ENCODE results near the gene SRRM4.

Gene SRRM4

GRCh38 chr12:119068129-119068856, 87.0 kb downstream of the SRRM4 start:
- no peak for DNase-seq
- H3K4me3 ChIP-seq (ENCODE audit: insufficient read depth, low read depth, low read length, poor library complexity, severe bottlenecking) = no peak overlapping the region
- no peaks in the 10 kb centered on the region for H3K4me1 ChIP-seq (ENCODE audit: control insufficient read depth, insufficient read depth, low read length, poor library complexity, severe bottlenecking)
- H3K27me3 ChIP-seq (replicated peaks; ENCODE audit: control insufficient read depth, insufficient read depth, low read length, poor library complexity, severe bottlenecking) = no peaks in the 10 kb centered on the region
- no peaks in the 10 kb centered on the region for H3K9me3 ChIP-seq (ENCODE audit: control insufficient read depth, low read length)
- H3K27ac ChIP-seq (ENCODE audit: insufficient read depth, low read length, poor library complexity, severe bottlenecking) = no peak overlapping the region
- no peaks in the 10 kb centered on the region for H3K36me3 ChIP-seq (ENCODE audit: control insufficient read depth, insufficient read depth, low read length)

DNA sequence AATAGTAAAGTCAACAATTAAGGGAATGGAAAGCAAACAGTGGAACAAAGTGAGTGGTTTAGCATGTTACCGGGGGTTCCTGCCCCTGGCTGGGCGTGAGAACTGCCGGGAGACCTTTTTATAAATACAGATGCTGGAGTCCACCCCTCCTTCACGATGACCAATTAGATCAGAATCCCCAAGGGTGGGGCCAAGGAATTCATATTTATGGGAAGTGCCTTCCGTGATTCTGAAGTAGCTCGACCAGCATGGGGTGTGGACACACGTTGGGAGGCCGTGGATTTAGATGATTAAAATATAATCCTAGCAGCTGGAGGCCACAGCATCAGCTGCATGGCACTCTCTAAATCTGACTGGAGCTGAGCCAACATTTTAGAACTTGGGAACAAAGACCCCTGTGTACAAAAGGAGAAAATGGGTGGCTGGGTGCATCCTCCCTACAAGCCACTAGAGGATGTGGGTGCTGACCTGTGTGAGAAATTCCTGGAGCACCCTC, 87.9 kb downstream of the SRRM4 start:
- Histone ChIP-seq H3K9me3 (ENCODE audit: control insufficient read depth, low read length) (no peaks in the 10 kb centered on the region), H3K4me3 (ENCODE audit: insufficient read depth, low read depth, low read length, poor library complexity, severe bottlenecking) (no peak overlapping the region), H3K4me1 (ENCODE audit: control insufficient read depth, insufficient read depth, low read length, poor library complexity, severe bottlenecking) (no peaks in the 10 kb centered on the region), H3K27me3 (replicated peaks; ENCODE audit: control insufficient read depth, insufficient read depth, low read length, poor library complexity, severe bottlenecking) (no peaks in the 10 kb centered on the region), H3K36me3 (ENCODE audit: control insufficient read depth, insufficient read depth, low read length) (no peaks in the 10 kb centered on the region), H3K27ac (ENCODE audit: insufficient read depth, low read length, poor library complexity, severe bottlenecking) (no peak overlapping the region)
- no peak for DNase-seq

- H3K27ac ChIP-seq (ENCODE audit: insufficient read depth, low read length, poor library complexity, severe bottlenecking) = no peak overlapping the region
- H3K27me3 ChIP-seq (replicated peaks; ENCODE audit: control insufficient read depth, insufficient read depth, low read length, poor library complexity, severe bottlenecking) = no peaks in the 10 kb centered on the region
- DNase-seq = no peak
- no peak overlapping the region for H3K4me3 ChIP-seq (ENCODE audit: insufficient read depth, low read depth, low read length, poor library complexity, severe bottlenecking)
- H3K9me3 ChIP-seq (ENCODE audit: control insufficient read depth, low read length) = no peaks in the 10 kb centered on the region
- H3K4me1 ChIP-seq (ENCODE audit: control insufficient read depth, insufficient read depth, low read length, poor library complexity, severe bottlenecking) = no peaks in the 10 kb centered on the region
- no peaks in the 10 kb centered on the region for H3K36me3 ChIP-seq (ENCODE audit: control insufficient read depth, insufficient read depth, low read length)
Observed at GRCh38 chr12:119071176-119071575, 89.8 kb downstream of the SRRM4 start.

DNA sequence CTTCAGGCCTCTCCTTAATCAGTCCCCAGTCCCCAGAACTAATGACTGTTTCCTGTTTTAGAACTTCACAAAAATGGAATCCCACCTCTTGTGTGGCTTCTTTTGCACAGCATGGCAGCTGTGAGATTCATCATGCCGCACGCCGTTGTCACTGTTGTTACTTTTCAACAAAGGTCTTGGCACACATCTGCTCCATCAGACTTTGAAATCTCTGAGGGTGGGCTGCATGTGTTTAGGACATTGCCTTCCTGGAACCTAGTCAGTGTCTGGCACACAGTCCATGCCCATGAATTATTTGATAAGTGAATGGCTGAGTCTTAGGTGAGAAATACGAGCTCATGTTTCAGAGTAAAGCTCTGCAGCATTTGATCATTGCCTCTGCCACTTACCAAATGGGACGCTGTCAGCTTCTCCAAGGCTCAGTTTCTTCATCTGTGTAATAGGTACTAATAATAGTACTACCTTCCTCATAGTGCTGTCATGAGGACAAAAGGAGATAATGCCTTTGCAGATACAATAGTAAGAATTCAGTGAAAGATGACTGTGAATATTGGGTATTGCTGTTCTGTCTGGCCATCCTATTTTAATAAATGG, 90.4 kb downstream of the SRRM4 start:
- Histone ChIP-seq H3K9me3 (ENCODE audit: control insufficient read depth, low read length) (no peaks in the 10 kb centered on the region), H3K4me1 (ENCODE audit: control insufficient read depth, insufficient read depth, low read length, poor library complexity, severe bottlenecking) (no peaks in the 10 kb centered on the region), H3K36me3 (ENCODE audit: control insufficient read depth, insufficient read depth, low read length) (no peaks in the 10 kb centered on the region), H3K27ac (ENCODE audit: insufficient read depth, low read length, poor library complexity, severe bottlenecking) (no peak overlapping the region), H3K4me3 (ENCODE audit: insufficient read depth, low read depth, low read length, poor library complexity, severe bottlenecking) (no peak overlapping the region), H3K27me3 (replicated peaks; ENCODE audit: control insufficient read depth, insufficient read depth, low read length, poor library complexity, severe bottlenecking) (no peaks in the 10 kb centered on the region)
- DNase-seq = no peak

DNA sequence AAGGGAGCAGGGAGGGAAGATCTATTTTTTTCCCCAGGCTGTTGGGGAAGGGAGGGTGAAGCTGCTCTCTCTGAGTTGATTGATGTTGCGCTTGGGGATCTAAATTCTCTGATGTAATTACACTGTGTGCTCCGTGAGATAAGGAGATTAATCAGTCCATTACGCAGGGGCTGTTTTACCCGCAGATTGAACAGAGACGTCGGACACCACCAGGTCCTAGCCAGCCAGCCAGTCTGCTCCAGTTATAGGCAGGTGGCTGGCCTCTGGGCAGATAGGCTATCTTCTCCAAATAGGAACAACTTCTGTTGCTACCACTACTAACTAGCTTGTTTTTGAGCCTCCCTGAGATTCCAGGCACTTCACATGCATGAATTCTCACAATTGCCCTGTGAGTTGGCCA, 91.1 kb downstream of the SRRM4 start:
- Histone ChIP-seq H3K27ac (ENCODE audit: insufficient read depth, low read length, poor library complexity, severe bottlenecking) (no peak overlapping the region), H3K4me1 (ENCODE audit: control insufficient read depth, insufficient read depth, low read length, poor library complexity, severe bottlenecking) (no peaks in the 10 kb centered on the region), H3K9me3 (ENCODE audit: control insufficient read depth, low read length) (no peaks in the 10 kb centered on the region), H3K27me3 (replicated peaks; ENCODE audit: control insufficient read depth, insufficient read depth, low read length, poor library complexity, severe bottlenecking) (no peaks in the 10 kb centered on the region), H3K36me3 (ENCODE audit: control insufficient read depth, insufficient read depth, low read length) (no peaks in the 10 kb centered on the region), H3K4me3 (ENCODE audit: insufficient read depth, low read depth, low read length, poor library complexity, severe bottlenecking) (no peak overlapping the region)
- DNase-seq = no peak

- no peak overlapping the region for H3K4me3 ChIP-seq (ENCODE audit: insufficient read depth, low read depth, low read length, poor library complexity, severe bottlenecking)
- H3K27me3 ChIP-seq (replicated peaks; ENCODE audit: control insufficient read depth, insufficient read depth, low read length, poor library complexity, severe bottlenecking) = no peaks in the 10 kb centered on the region
- no peaks in the 10 kb centered on the region for H3K36me3 ChIP-seq (ENCODE audit: control insufficient read depth, insufficient read depth, low read length)
- no peak for DNase-seq
- no peaks in the 10 kb centered on the region for H3K9me3 ChIP-seq (ENCODE audit: control insufficient read depth, low read length)
- H3K4me1 ChIP-seq (ENCODE audit: control insufficient read depth, insufficient read depth, low read length, poor library complexity, severe bottlenecking) = no peaks in the 10 kb centered on the region
- H3K27ac ChIP-seq (ENCODE audit: insufficient read depth, low read length, poor library complexity, severe bottlenecking) = no peak overlapping the region
Observed at GRCh38 chr12:119075222-119075787, 94.0 kb downstream of the SRRM4 start.

- Histone ChIP-seq H3K27me3 (replicated peaks; ENCODE audit: control insufficient read depth, insufficient read depth, low read length, poor library complexity, severe bottlenecking) (no peaks in the 10 kb centered on the region), H3K4me3 (ENCODE audit: insufficient read depth, low read depth, low read length, poor library complexity, severe bottlenecking) (no peak overlapping the region), H3K27ac (ENCODE audit: insufficient read depth, low read length, poor library complexity, severe bottlenecking) (no peak overlapping the region), H3K36me3 (ENCODE audit: control insufficient read depth, insufficient read depth, low read length) (no peaks in the 10 kb centered on the region), H3K4me1 (ENCODE audit: control insufficient read depth, insufficient read depth, low read length, poor library complexity, severe bottlenecking) (no peaks in the 10 kb centered on the region), H3K9me3 (ENCODE audit: control insufficient read depth, low read length) (no peaks in the 10 kb centered on the region)
- no peak for DNase-seq
Observed at GRCh38 chr12:119075918-119076317, 94.6 kb downstream of the SRRM4 start.

GRCh38 chr12:119079530-119079929, 98.2 kb downstream of the SRRM4 start:
- Histone ChIP-seq H3K36me3 (ENCODE audit: control insufficient read depth, insufficient read depth, low read length) (no peaks in the 10 kb centered on the region), H3K27me3 (replicated peaks; ENCODE audit: control insufficient read depth, insufficient read depth, low read length, poor library complexity, severe bottlenecking) (no peaks in the 10 kb centered on the region), H3K27ac (ENCODE audit: insufficient read depth, low read length, poor library complexity, severe bottlenecking) (no peak overlapping the region), H3K4me1 (ENCODE audit: control insufficient read depth, insufficient read depth, low read length, poor library complexity, severe bottlenecking) (no peaks in the 10 kb centered on the region), H3K4me3 (ENCODE audit: insufficient read depth, low read depth, low read length, poor library complexity, severe bottlenecking) (no peak overlapping the region), H3K9me3 (ENCODE audit: control insufficient read depth, low read length) (no peaks in the 10 kb centered on the region)
- no peak for DNase-seq

GRCh38 chr12:119082016-119082415, 100.7 kb downstream of the SRRM4 start:
- Histone ChIP-seq H3K36me3 (ENCODE audit: control insufficient read depth, insufficient read depth, low read length) (no peaks in the 10 kb centered on the region), H3K4me3 (ENCODE audit: insufficient read depth, low read depth, low read length, poor library complexity, severe bottlenecking) (no peak overlapping the region), H3K4me1 (ENCODE audit: control insufficient read depth, insufficient read depth, low read length, poor library complexity, severe bottlenecking) (no peaks in the 10 kb centered on the region), H3K27ac (ENCODE audit: insufficient read depth, low read length, poor library complexity, severe bottlenecking) (no peak overlapping the region), H3K27me3 (replicated peaks; ENCODE audit: control insufficient read depth, insufficient read depth, low read length, poor library complexity, severe bottlenecking) (no peaks in the 10 kb centered on the region), H3K9me3 (ENCODE audit: control insufficient read depth, low read length) (no peaks in the 10 kb centered on the region)
- no peak for DNase-seq

DNA sequence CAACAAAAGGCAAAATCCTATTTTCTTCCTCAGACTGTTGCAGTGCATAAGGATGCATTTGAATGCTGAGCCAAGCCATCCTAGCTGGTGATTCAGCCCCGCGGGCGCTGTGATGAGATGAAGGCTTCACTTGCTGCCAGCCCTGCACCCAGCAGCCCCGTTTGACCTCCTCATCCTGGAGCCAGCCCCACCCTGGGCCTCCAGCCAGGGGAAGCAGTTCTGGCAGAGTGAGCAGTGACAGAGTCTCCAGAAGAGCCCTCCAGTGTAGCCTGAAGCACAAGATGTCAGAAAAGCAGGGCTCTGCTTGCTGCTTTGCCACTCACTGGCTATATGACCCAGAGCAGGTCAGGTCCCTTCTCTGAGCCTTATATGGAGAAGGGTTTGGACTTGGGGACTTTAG, 101.2 kb downstream of the SRRM4 start:
- Histone ChIP-seq H3K27me3 (replicated peaks; ENCODE audit: control insufficient read depth, insufficient read depth, low read length, poor library complexity, severe bottlenecking) (no peaks in the 10 kb centered on the region), H3K36me3 (ENCODE audit: control insufficient read depth, insufficient read depth, low read length) (no peaks in the 10 kb centered on the region), H3K9me3 (ENCODE audit: control insufficient read depth, low read length) (no peaks in the 10 kb centered on the region), H3K4me1 (ENCODE audit: control insufficient read depth, insufficient read depth, low read length, poor library complexity, severe bottlenecking) (no peaks in the 10 kb centered on the region), H3K27ac (ENCODE audit: insufficient read depth, low read length, poor library complexity, severe bottlenecking) (no peak overlapping the region), H3K4me3 (ENCODE audit: insufficient read depth, low read depth, low read length, poor library complexity, severe bottlenecking) (no peak overlapping the region)
- DNase-seq = no peak

Measured in effector memory CD4-positive, alpha-beta T cell (primary cell).